HepG2 (cell line): ENCODE results near the gene C3orf38. TPM values are rescaled to one million over a fixed set of nuclear protein-coding genes. Genes with fewer than 3 reads are reported as not detected.

Experiments
- ATAC-seq: fragments of 200-7000 bp; cut with Tn5 transposase; 3 replicates; pipeline ENCODE4 v1.9.1; 2020; ENCODE audit warnings: mild to moderate bottlenecking, moderate library complexity
- BruUV-seq: library from RNA; stranded (reverse); fragments of 400-500 nt; replicated peaks from 2 replicates; lab custom pipeline; 2021; lab: Mats Ljungman, UMichigan
- CTCF ChIA-PET: fragments of 300-600 bp; formaldehyde crosslinking; extraction: SDS; loops from one replicate; lab custom pipeline; 2021; ENCODE audit warnings: low total read pairs, inconsistent platforms, low intra/inter-chr PET ratio; lab: Yijun Ruan, JAX
- POLR2A ChIA-PET: fragments of 350-600 bp; sonication (Branson Sonifier 250); formaldehyde crosslinking; loops from one replicate; lab custom pipeline; 2020; ENCODE audit warnings: antibody characterized with exemption, inconsistent platforms; lab: Yijun Ruan, JAX
- DNase-seq: peaks from one replicate; pipeline ENCODE4 v3.0.0-alpha.2; 2015; ENCODE audit warnings: low spot score
- FAIRE-seq: peaks from 3 replicates; lab custom pipeline; 2011; peaks lifted over from hg19 to GRCh38; lab: Jason Lieb, UNC
- H2AFZ ChIP-seq: one replicate; pipeline ENCODE4 v1.6.1; 2011; ENCODE audit warnings: low read length, inconsistent platforms
- H3K27ac ChIP-seq: fragments of 300-600 bp; 3 replicates; pipeline ENCODE4 v1.8.0; 2011; ENCODE audit warnings: mixed run types, mild to moderate bottlenecking, mixed read lengths, low read length, inconsistent platforms; ENCODE audit not compliant: insufficient read depth; ENCODE audit errors: extremely low read length
- H3K27me3 ChIP-seq, 2 experiments: fragments of 200-600 bp in 1 of 2; 2 replicates in 1 of 2; 3 replicates in 1 of 2; pipeline versions ENCODE4 v1.6.0 to v1.8.0; 2011; ENCODE audit warnings: low read length in 2 of 2, mild to moderate bottlenecking in 2 of 2, moderate library complexity in 2 of 2, inconsistent platforms in 1 of 2; ENCODE audit not compliant: insufficient read depth in 2 of 2, control insufficient read depth in 1 of 2
- H3K36me3 ChIP-seq, 2 experiments: fragments of 200-600 bp in 1 of 2; replicated peaks in 1 of 2; 2 replicates in 1 of 2; 3 replicates in 1 of 2; pipeline versions ENCODE4 v1.5.1 to v1.8.0; 2011; ENCODE audit warnings: low read length in 2 of 2, inconsistent platforms in 1 of 2; ENCODE audit not compliant: insufficient read depth in 2 of 2, control insufficient read depth in 1 of 2
- H3K4me1 ChIP-seq: 2 replicates; pipeline ENCODE4 v1.5.1; 2012; ENCODE audit warnings: low read length, inconsistent platforms; ENCODE audit not compliant: insufficient read depth
- H3K4me2 ChIP-seq: 2 replicates; pipeline ENCODE4 v1.6.0; 2011; ENCODE audit warnings: low read depth, low read length, inconsistent platforms
- H3K4me3 ChIP-seq, 3 experiments: fragments of 200-600 bp in 1 of 3; sonication (generic), shearing (Covaris generic) in 1 of 3; replicated peaks in 1 of 3; 2 replicates each; pipeline ENCODE4 v1.5.1; 2011 to 2016; ENCODE audit warnings: low read length in 3 of 3, inconsistent platforms in 2 of 3, low read depth in 2 of 3, mild to moderate bottlenecking in 2 of 3, control low read depth in 1 of 3, mixed read lengths in 1 of 3; ENCODE audit not compliant: insufficient read depth in 1 of 3
- H3K79me2 ChIP-seq: one replicate; pipeline ENCODE4 v1.6.1; 2011; ENCODE audit warnings: low read length, inconsistent platforms; ENCODE audit not compliant: insufficient read depth
- H3K9ac ChIP-seq: 2 replicates; pipeline ENCODE4 v1.6.0; 2011; ENCODE audit warnings: mild to moderate bottlenecking, low read depth, low read length, inconsistent platforms; ENCODE audit not compliant: insufficient read depth
- H3K9me3 ChIP-seq: 2 replicates; pipeline ENCODE4 v1.5.1; 2012; ENCODE audit warnings: mild to moderate bottlenecking, low read length
- H4K20me1 ChIP-seq: 2 replicates; pipeline ENCODE4 v1.6.0; 2011; ENCODE audit warnings: inconsistent platforms, mild to moderate bottlenecking, low read length, moderate library complexity; ENCODE audit not compliant: insufficient read depth
- ARNTL ChIP-seq: sonication (generic); formaldehyde crosslinking; IDR thresholded peaks from 2 replicates; pipeline ENCODE4 v1.4.0; 2020; ENCODE audit warnings: mild to moderate bottlenecking, missing genetic modification reagents
- ATF7-NPFF ChIP-seq: sonication (generic); formaldehyde crosslinking; IDR thresholded peaks from 2 replicates; pipeline ENCODE4 v1.8.1; 2023; ENCODE audit warnings: mild to moderate bottlenecking, low read depth, missing genetic modification reagents, moderate library complexity
- DR1 ChIP-seq: sonication (generic); formaldehyde crosslinking; IDR thresholded peaks from 2 replicates; pipeline ENCODE4 v1.8.0; 2021; ENCODE audit warnings: mild to moderate bottlenecking, missing genetic modification reagents, inconsistent platforms
- FOXA3 ChIP-seq: IDR thresholded peaks from 2 replicates; pipeline ENCODE4 v1.6.1; 2016; ENCODE audit warnings: missing genetic modification reagents, missing compliant biosample characterization
- GTF2F1 ChIP-seq: fragments of 150-350 bp; IDR thresholded peaks from 2 replicates; pipeline ENCODE4 v1.6.1; 2014; ENCODE audit warnings: low read length
- HDAC6 ChIP-seq: fragments of 200-600 bp; sonication (generic); IDR thresholded peaks from 2 replicates; pipeline ENCODE4 v1.7.0; 2017; ENCODE audit warnings: mild to moderate bottlenecking, antibody characterized with exemption, low read length, low read depth
- ZBTB20 ChIP-seq: sonication (generic); formaldehyde crosslinking; IDR thresholded peaks from 2 replicates; pipeline ENCODE4 v1.8.1; 2023; ENCODE audit warnings: missing genetic modification reagents, low read depth, mild to moderate bottlenecking, borderline replicate concordance
- WGBS: methylation state at CpG from one replicate; pipeline ENCODE4 v1.1.6; 2017; ENCODE audit warnings: low lambda C conversion rate; 5-methylcytosine and 5-hydroxymethylcytosine counted together
- in situ Hi-C: cut with HindIII; loops from 2 replicates; pipeline ENCODE4 v1.10.0; 2017; ENCODE audit warnings: low pct_unique_long_range_greater_than_20kb; ENCODE audit not compliant: extremely low pct_ligation_motif_present
- intact Hi-C: fragments of 100-400 bp; cut with micrococcal nuclease; formaldehyde crosslinking; loops from one replicate; pipeline ENCODE4 v1.10.0; 2022; ENCODE audit not compliant: unreplicated experiment
- polyA plus RNA-seq, 8 experiments: library from polyadenylated mRNA; depleted of rRNA in 3 of 8; stranded (reverse) in 7 of 8; unstranded in 1 of 8; fragments of >200 nt; fragmentation: Illumina TruSeq in 4 of 8; extraction: Trizol in 4 of 8; gene quantifications; 2 replicates each; pipeline versions ENCODE4 v1.2.1 to v1.2.3, GENCODE V29; 2011 to 2016; ENCODE audit warnings: low read depth in 4 of 8, missing spikeins in 1 of 8, mixed read lengths in 1 of 8; ENCODE audit not compliant: insufficient read depth in 1 of 8
- total RNA-seq, 5 experiments: library from RNA; depleted of rRNA; stranded (reverse); fragments of >200 nt; fragmentation: Illumina TruSeq; extraction: Trizol; gene quantifications; 2 replicates each; pipeline ENCODE4 v1.2.3, GENCODE V29; 2016; ENCODE audit warnings: low read depth in 1 of 5
- TF ChIP-seq, protein P1 (sequence below): sonication (generic); formaldehyde crosslinking; conservative IDR thresholded peaks from 2 replicates; pipeline ENCODE4 v1.4.0; 2020; ENCODE audit warnings: missing genetic modification reagents
- TF ChIP-seq, protein P2 (sequence below), 2 experiments: sonication (generic) in 1 of 2; formaldehyde crosslinking in 1 of 2; IDR thresholded peaks; 2 replicates each; pipeline versions ENCODE4 v1.4.0 to v1.6.1; 2018 to 2020; ENCODE audit warnings: missing genetic modification reagents in 2 of 2, borderline replicate concordance in 1 of 2, low read depth in 1 of 2, mild to moderate bottlenecking in 1 of 2, missing biosample characterization in 1 of 2

C3orf38 gene
- total and polyA plus RNA-seq, 2 of the 13 experiments (the other 11 are each of a cell fraction or from before 2014, with no cell fraction given) = 6.0 to 17.5 TPM

DNA sequence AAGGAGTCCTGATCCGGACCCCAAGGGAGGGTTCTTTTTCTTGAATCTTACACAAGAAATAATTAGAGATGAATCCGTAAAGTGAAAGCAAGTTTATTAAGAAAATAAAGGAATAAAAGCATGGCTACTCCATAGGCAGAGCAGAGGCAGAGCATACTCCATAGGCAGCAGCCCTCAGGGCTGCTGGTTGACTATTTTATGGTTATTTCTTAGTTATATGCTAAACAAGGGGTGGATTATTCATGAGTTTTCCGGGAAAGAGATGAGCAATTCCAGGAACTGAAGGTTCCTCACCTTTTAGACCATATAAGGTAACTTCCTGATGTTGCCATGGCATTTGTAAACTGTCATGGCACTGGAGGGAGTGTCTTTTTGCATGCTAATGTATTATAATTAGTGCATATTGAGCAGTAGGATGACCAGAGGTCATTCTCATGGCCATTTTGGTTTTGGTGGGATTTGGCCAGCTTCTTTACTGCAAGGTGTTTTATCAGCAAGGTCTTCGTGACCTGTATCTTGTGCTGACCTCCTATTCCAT, 42.2 kb downstream of the C3orf38 start:
- Histone ChIP-seq H3K36me3 (no peaks in the 10 kb centered on the region), H3K27me3 (0 out of 5 replicates have a peak, but pooled peaks cover 0 to 2% of the 10 kb centered on the region in 2 experiments), H2AFZ (no peak overlapping the region), H3K4me2 (no peak overlapping the region), H3K4me3 (no peak overlapping the region), H3K79me2 (no peaks in the 10 kb centered on the region), H4K20me1 (no peaks in the 10 kb centered on the region), H3K9ac (no peak overlapping the region), H3K27ac (no peak overlapping the region), H3K9me3 (no peaks in the 10 kb centered on the region), H3K4me1 (peaks cover 14% of the 10 kb centered on the region)
- intact Hi-C loops = no loop called here
- CTCF ChIA-PET = no interaction called here
- WGBS = 11% methylated on average over 4 of the region's 4 CpGs
- no TSS peak for BruUV-seq
- DNase-seq = no peak
- TF ChIP-seq DR1 (CRISPR knock-in tag) = no peak
- no peak for TF ChIP-seq ATF7-NPFF (CRISPR knock-in tag)
- TF ChIP-seq FOXA3 (CRISPR knock-in tag) = no peak
- TF ChIP-seq ZBTB20 (CRISPR knock-in tag) = no peak
- no peak for TF ChIP-seq GTF2F1
- no peak for TF ChIP-seq HDAC6
- TF ChIP-seq, protein P1, sequence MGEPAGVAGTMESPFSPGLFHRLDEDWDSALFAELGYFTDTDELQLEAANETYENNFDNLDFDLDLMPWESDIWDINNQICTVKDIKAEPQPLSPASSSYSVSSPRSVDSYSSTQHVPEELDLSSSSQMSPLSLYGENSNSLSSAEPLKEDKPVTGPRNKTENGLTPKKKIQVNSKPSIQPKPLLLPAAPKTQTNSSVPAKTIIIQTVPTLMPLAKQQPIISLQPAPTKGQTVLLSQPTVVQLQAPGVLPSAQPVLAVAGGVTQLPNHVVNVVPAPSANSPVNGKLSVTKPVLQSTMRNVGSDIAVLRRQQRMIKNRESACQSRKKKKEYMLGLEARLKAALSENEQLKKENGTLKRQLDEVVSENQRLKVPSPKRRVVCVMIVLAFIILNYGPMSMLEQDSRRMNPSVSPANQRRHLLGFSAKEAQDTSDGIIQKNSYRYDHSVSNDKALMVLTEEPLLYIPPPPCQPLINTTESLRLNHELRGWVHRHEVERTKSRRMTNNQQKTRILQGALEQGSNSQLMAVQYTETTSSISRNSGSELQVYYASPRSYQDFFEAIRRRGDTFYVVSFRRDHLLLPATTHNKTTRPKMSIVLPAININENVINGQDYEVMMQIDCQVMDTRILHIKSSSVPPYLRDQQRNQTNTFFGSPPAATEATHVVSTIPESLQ = no peak
- no peak for TF ChIP-seq ARNTL (CRISPR knock-in tag)
- TF ChIP-seq, protein P2, sequence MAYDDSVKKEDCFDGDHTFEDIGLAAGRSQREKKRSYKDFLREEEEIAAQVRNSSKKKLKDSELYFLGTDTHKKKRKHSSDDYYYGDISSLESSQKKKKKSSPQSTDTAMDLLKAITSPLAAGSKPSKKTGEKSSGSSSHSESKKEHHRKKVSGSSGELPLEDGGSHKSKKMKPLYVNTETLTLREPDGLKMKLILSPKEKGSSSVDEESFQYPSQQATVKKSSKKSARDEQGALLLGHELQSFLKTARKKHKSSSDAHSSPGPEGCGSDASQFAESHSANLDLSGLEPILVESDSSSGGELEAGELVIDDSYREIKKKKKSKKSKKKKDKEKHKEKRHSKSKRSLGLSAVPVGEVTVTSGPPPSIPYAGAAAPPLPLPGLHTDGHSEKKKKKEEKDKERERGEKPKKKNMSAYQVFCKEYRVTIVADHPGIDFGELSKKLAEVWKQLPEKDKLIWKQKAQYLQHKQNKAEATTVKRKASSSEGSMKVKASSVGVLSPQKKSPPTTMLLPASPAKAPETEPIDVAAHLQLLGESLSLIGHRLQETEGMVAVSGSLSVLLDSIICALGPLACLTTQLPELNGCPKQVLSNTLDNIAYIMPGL (CRISPR knock-in tag; IDR thresholded peaks at IDR 0.05; ENCODE audit: borderline replicate concordance in 1 of 2, low read depth in 1 of 2) = no peak
- no peak for FAIRE-seq
- POLR2A ChIA-PET = no interaction called here
- in situ Hi-C loops = no loop called here
- ATAC-seq = no peak
